IMR-90 (cell line): ENCODE data around the gene CDH13. TPM values are rescaled to one million over a fixed set of nuclear protein-coding genes. Genes with fewer than 3 reads are reported as not detected.

Experiments used
- ATAC-seq: fragments of 200-7000 bp; cut with Tn5 transposase; 2 replicates; pipeline ENCODE4 v1.9.1; 2020; ENCODE audit warnings: low read depth, mild to moderate bottlenecking, moderate library complexity
- BruUV-seq: library from RNA; stranded (reverse); fragments of 400-500 nt; replicated peaks from 2 replicates; lab custom pipeline; 2021; lab: Mats Ljungman, UMichigan
- CTCF ChIA-PET: fragments of 300-600 bp; formaldehyde crosslinking; extraction: SDS; loops from one replicate; lab custom pipeline; 2021; ENCODE audit warnings: antibody characterized with exemption; lab: Yijun Ruan, JAX
- POLR2A ChIA-PET: fragments of 300-600 bp; sonication (Branson Sonifier 250); formaldehyde crosslinking; loops from one replicate; lab custom pipeline; 2022; ENCODE audit warnings: antibody characterized with exemption; ENCODE audit not compliant: unreplicated experiment; lab: Charles Lee
- DNase-seq: peaks from one replicate; pipeline ENCODE4 v3.0.0; 2013
- H2AFZ ChIP-seq: replicated peaks from 2 replicates; pipeline ENCODE3; 2013; ENCODE audit warnings: low read length, mild to moderate bottlenecking; ENCODE audit not compliant: poor library complexity
- H2AK5ac ChIP-seq: 2 replicates; pipeline ENCODE4 v1.6.1; 2013; ENCODE audit warnings: low read depth, low read length, inconsistent platforms
- H2AK9ac ChIP-seq: replicated peaks from 2 replicates; pipeline ENCODE3; 2013; ENCODE audit warnings: mild to moderate bottlenecking, low read depth, low read length, moderate library complexity; ENCODE audit not compliant: poor library complexity
- H2BK120ac ChIP-seq: 2 replicates; pipeline ENCODE4 v1.6.1; 2013; ENCODE audit warnings: low read depth, low read length, inconsistent platforms
- H2BK15ac ChIP-seq: 3 replicates; pipeline ENCODE4 v1.6.1; 2013; ENCODE audit warnings: low read depth, low read length, inconsistent platforms
- H2BK20ac ChIP-seq: 2 replicates; pipeline ENCODE4 v1.6.1; 2013; ENCODE audit warnings: low read depth, mild to moderate bottlenecking, inconsistent platforms, low read length, moderate library complexity
- H2BK5ac ChIP-seq: 2 replicates; pipeline ENCODE4 v1.6.1; 2013; ENCODE audit warnings: mild to moderate bottlenecking, low read depth, low read length, inconsistent platforms; ENCODE audit not compliant: poor library complexity, severe bottlenecking
- H3K14ac ChIP-seq: replicated peaks from 2 replicates; pipeline ENCODE4 v1.6.1; 2013; ENCODE audit warnings: low read depth, low read length, inconsistent platforms
- H3K18ac ChIP-seq: 2 replicates; pipeline ENCODE4 v1.6.1; 2013; ENCODE audit warnings: low read depth, low read length, control low read depth
- H3K23ac ChIP-seq: 2 replicates; pipeline ENCODE4 v1.6.1; 2013; ENCODE audit warnings: low read depth, low read length, inconsistent platforms
- H3K27ac ChIP-seq: 2 replicates; pipeline ENCODE4 v1.5.1; 2013; ENCODE audit warnings: mild to moderate bottlenecking, control low read depth, low read length; ENCODE audit not compliant: insufficient read depth
- H3K27me3 ChIP-seq: 2 replicates; pipeline ENCODE4 v1.6.1; 2013; ENCODE audit warnings: low read length; ENCODE audit not compliant: control insufficient read depth, insufficient read depth
- H3K36me3 ChIP-seq: 2 replicates; pipeline ENCODE4 v1.6.1; 2013; ENCODE audit warnings: low read length, mixed read lengths; ENCODE audit not compliant: control insufficient read depth, insufficient read depth
- H3K4ac ChIP-seq: 2 replicates; pipeline ENCODE4 v1.6.1; 2013; ENCODE audit warnings: low read depth, low read length, inconsistent platforms
- H3K4me1 ChIP-seq: 2 replicates; pipeline ENCODE4 v1.6.1; 2013; ENCODE audit warnings: low read length, mixed read lengths; ENCODE audit not compliant: control insufficient read depth, insufficient read depth
- H3K4me2 ChIP-seq: 2 replicates; pipeline ENCODE4 v1.6.1; 2013; ENCODE audit warnings: low read depth, mild to moderate bottlenecking, control low read depth, low read length, moderate library complexity
- H3K4me3 ChIP-seq: 2 replicates; pipeline ENCODE4 v1.5.1; 2013; ENCODE audit warnings: low read depth, mild to moderate bottlenecking, control low read depth, low read length, moderate library complexity; ENCODE audit not compliant: insufficient read depth
- H3K56ac ChIP-seq: 2 replicates; pipeline ENCODE4 v1.6.1; 2013; ENCODE audit warnings: low read length, inconsistent platforms; ENCODE audit not compliant: insufficient read depth; ENCODE audit errors: extremely low read depth
- H3K79me1 ChIP-seq, 2 experiments: 2 replicates each; pipeline ENCODE4 v1.6.1; 2013; ENCODE audit warnings: low read length in 2 of 2, inconsistent platforms in 1 of 2, low read depth in 1 of 2
- H3K9ac ChIP-seq: 2 replicates; pipeline ENCODE4 v1.6.1; 2013; ENCODE audit warnings: low read depth, low read length, control low read depth
- H3K9me1 ChIP-seq: 2 replicates; pipeline ENCODE4 v1.6.1; 2013; ENCODE audit warnings: low read length, inconsistent platforms; ENCODE audit not compliant: insufficient read depth
- H3K9me3 ChIP-seq: 2 replicates; pipeline ENCODE4 v1.6.1; 2013; ENCODE audit warnings: low read length; ENCODE audit not compliant: control insufficient read depth, insufficient read depth
- H4K20me1 ChIP-seq: 2 replicates; pipeline ENCODE4 v1.6.1; 2013; ENCODE audit warnings: low read length, inconsistent platforms; ENCODE audit not compliant: insufficient read depth
- H4K5ac ChIP-seq: 2 replicates; pipeline ENCODE4 v1.6.1; 2013; ENCODE audit warnings: mild to moderate bottlenecking, low read depth, low read length, control low read depth
- H4K8ac ChIP-seq, 2 experiments: 2 replicates each; pipeline ENCODE4 v1.6.1; 2013; ENCODE audit warnings: low read depth in 2 of 2, low read length in 2 of 2, control low read depth in 1 of 2, inconsistent platforms in 1 of 2
- H4K91ac ChIP-seq: 2 replicates; pipeline ENCODE4 v1.6.1; 2013; ENCODE audit warnings: low read depth, low read length, inconsistent platforms; ENCODE audit not compliant: insufficient read depth
- BHLHE40 ChIP-seq: fragments of 150-350 bp; IDR thresholded peaks from 2 replicates; pipeline ENCODE4 v1.6.1; 2016; ENCODE audit warnings: mild to moderate bottlenecking, low read depth, low read length
- CEBPB ChIP-seq: IDR thresholded peaks from 2 replicates; pipeline ENCODE4 v1.6.1; 2012; ENCODE audit warnings: low read depth, low read length, improper control_type of control experiment
- CHD1 ChIP-seq: IDR thresholded peaks from 2 replicates; pipeline ENCODE4 v1.6.1; 2012; ENCODE audit warnings: low read depth, low read length, improper control_type of control experiment
- CTCF ChIP-seq: conservative IDR thresholded peaks from 2 replicates; pipeline ENCODE4 v1.5.1; 2012; ENCODE audit warnings: mild to moderate bottlenecking, low read depth, low read length, improper control_type of control experiment
- ELK1 ChIP-seq: fragments of 150-350 bp; IDR thresholded peaks from 2 replicates; pipeline ENCODE4 v1.6.1; 2016; ENCODE audit warnings: low read depth, mild to moderate bottlenecking, low read length, moderate library complexity, borderline replicate concordance
- FOS ChIP-seq: fragments of 150-350 bp; IDR thresholded peaks from 2 replicates; pipeline ENCODE4 v1.6.1; 2016; ENCODE audit warnings: low read depth, low read length
- MAFK ChIP-seq: IDR thresholded peaks from 2 replicates; pipeline ENCODE4 v1.6.1; 2012; ENCODE audit warnings: low read depth, low read length, improper control_type of control experiment
- MAZ ChIP-seq: IDR thresholded peaks from 2 replicates; pipeline ENCODE4 v1.6.1; 2012; ENCODE audit warnings: low read depth, mild to moderate bottlenecking, low read length, improper control_type of control experiment, moderate library complexity, borderline replicate concordance
- MXI1 ChIP-seq: IDR thresholded peaks from 2 replicates; pipeline ENCODE4 v1.6.1; 2012; ENCODE audit warnings: low read depth, mild to moderate bottlenecking, low read length, moderate library complexity, borderline replicate concordance
- NFE2L2 ChIP-seq: fragments of 150-350 bp; IDR thresholded peaks from 2 replicates; pipeline ENCODE4 v1.6.1; 2016; ENCODE audit warnings: low read depth, mild to moderate bottlenecking, low read length
- POLR2A ChIP-seq: IDR thresholded peaks from 2 replicates; pipeline ENCODE4 v1.6.1; 2012; ENCODE audit warnings: mild to moderate bottlenecking, low read depth, low read length
- RAD21 ChIP-seq: IDR thresholded peaks from 2 replicates; pipeline ENCODE4 v1.6.1; 2012; ENCODE audit warnings: low read length, improper control_type of control experiment
- RCOR1 ChIP-seq: IDR thresholded peaks from 2 replicates; pipeline ENCODE4 v1.6.1; 2012; ENCODE audit warnings: mild to moderate bottlenecking, low read length, improper control_type of control experiment; ENCODE audit not compliant: insufficient replicate concordance
- RFX5 ChIP-seq: IDR thresholded peaks from 2 replicates; pipeline ENCODE4 v1.8.0; 2012; ENCODE audit warnings: low read depth, mild to moderate bottlenecking, low read length, moderate library complexity
- SMC3 ChIP-seq: fragments of 150-350 bp; IDR thresholded peaks from 2 replicates; pipeline ENCODE4 v1.6.1; 2016; ENCODE audit warnings: low read depth, mild to moderate bottlenecking, antibody characterized with exemption, low read length, moderate library complexity
- WGBS, 2 experiments: methylation state at CpG; one replicate each; pipeline versions ENCODE4 v1.1.5 to v1.1.7; 2013; ENCODE audit warnings: missing lambda C conversion rate in 2 of 2; ENCODE audit not compliant: insufficient read length in 1 of 2; ENCODE audit errors: extremely low coverage in 2 of 2; 5-methylcytosine and 5-hydroxymethylcytosine counted together
- dilution Hi-C: fragments of 300-500 bp; cut with HindIII; formaldehyde crosslinking; loops from one replicate; pipeline ENCODE4 v1.14.3; 2018; ENCODE audit warnings: low sequenced_read_pairs; ENCODE audit not compliant: unreplicated experiment
- in situ Hi-C: fragments of 300-500 bp; cut with MboI; formaldehyde crosslinking; loops from 3 replicates; pipeline ENCODE4 v1.14.3; 2019; ENCODE audit warnings: low sequenced_read_pairs, inconsistent platforms, mixed read lengths
- intact Hi-C: fragments of 100-400 bp; cut with micrococcal nuclease; formaldehyde crosslinking; loops from 2 replicates; pipeline ENCODE4 v1.10.0; 2022
- polyA plus RNA-seq, 3 experiments: library from polyadenylated mRNA; depleted of rRNA; stranded (reverse); fragments of >200 nt; gene quantifications; 2 replicates each; pipeline ENCODE4 v1.2.3, GENCODE V29; 2012; ENCODE audit warnings: low replicate concordance in 1 of 3
- total RNA-seq: library from RNA; depleted of rRNA; stranded (reverse); fragments of >200 nt; gene quantifications from 2 replicates; pipeline ENCODE4 v1.2.3, GENCODE V29; 2012
- TF ChIP-seq, protein P1 (sequence below): fragments of 150-350 bp; IDR thresholded peaks from 2 replicates; pipeline ENCODE4 v1.6.1; 2017; ENCODE audit warnings: mild to moderate bottlenecking, antibody characterized with exemption, low read length, low read depth

CDH13 gene
- total and polyA plus RNA-seq, 2 of the 4 experiments (the other 2 are of a cell fraction): 61.6 to 74.7 TPM

- Histone ChIP-seq H2BK20ac (no peak overlapping the region), H4K5ac (no peak overlapping the region), H2AFZ (no peak overlapping the region), H3K9me3 (no peaks in the 10 kb centered on the region), H2BK120ac (no peak overlapping the region), H3K9ac (no peak overlapping the region), H3K14ac (no peak overlapping the region), H2AK9ac (no peak overlapping the region), H3K4ac (no peak overlapping the region), H3K23ac (no peak overlapping the region), H3K79me1 (peaks cover 4 to 19% of the 10 kb centered on the region in 2 experiments; a peak in 2 of 4 replicates), H4K8ac (no peak overlapping the region), H2AK5ac (no peak overlapping the region), H3K56ac (no peak overlapping the region), H3K9me1 (no peaks in the 10 kb centered on the region; the same call in none of the 2 replicates), H3K18ac (no peak overlapping the region), H2BK15ac (no peak overlapping the region), H2BK5ac (no peak overlapping the region), H4K20me1 (no peaks in the 10 kb centered on the region; the same call in 1 of the 2 replicates), H4K91ac (no peak overlapping the region), H3K4me3 (no peak overlapping the region), H3K4me2 (no peak overlapping the region), H3K4me1 (no peaks in the 10 kb centered on the region), H3K27me3 (no peaks in the 10 kb centered on the region), H3K36me3 (no peaks in the 10 kb centered on the region), H3K27ac (no peak overlapping the region)
- intact Hi-C loops (no loop called here), dilution Hi-C loops (no loop called here), in situ Hi-C loops (no loop called here)
- BruUV-seq: no TSS peak
- no CpG with 5 or more reads among the region's 3 CpGs for WGBS, 2 experiments
- CTCF ChIA-PET: no interaction called here
- DNase-seq: no peak
- POLR2A ChIA-PET: no interaction called here
- no peak for ATAC-seq
- TF ChIP-seq NFE2L2 (no peak), CEBPB (no peak), SMC3 (no peak), RAD21 (no peak), MAFK (no peak), RFX5 (no peak), ELK1 (no peak), MAZ (no peak), CHD1 (no peak), FOS (no peak), MXI1 (no peak), BHLHE40 (no peak), POLR2A (no peak), CTCF (no peak), RCOR1 (no peak)
- TF ChIP-seq, protein P1, sequence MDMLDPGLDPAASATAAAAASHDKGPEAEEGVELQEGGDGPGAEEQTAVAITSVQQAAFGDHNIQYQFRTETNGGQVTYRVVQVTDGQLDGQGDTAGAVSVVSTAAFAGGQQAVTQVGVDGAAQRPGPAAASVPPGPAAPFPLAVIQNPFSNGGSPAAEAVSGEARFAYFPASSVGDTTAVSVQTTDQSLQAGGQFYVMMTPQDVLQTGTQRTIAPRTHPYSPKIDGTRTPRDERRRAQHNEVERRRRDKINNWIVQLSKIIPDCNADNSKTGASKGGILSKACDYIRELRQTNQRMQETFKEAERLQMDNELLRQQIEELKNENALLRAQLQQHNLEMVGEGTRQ: no peak
Measured at GRCh38 chr16:82845116-82845515, 218.3 kb downstream of the CDH13 start.
